Activated naive CD8-positive, alpha-beta T cell treated with anti-CD3 and anti-CD28 coated beads, Interleukin-2, amount 50 U/mL, for 16 hours (primary cell): ENCODE measurements around the gene CYTH4.

Source experiments
- DNase-seq: peaks from one replicate; pipeline ENCODE4 v3.0.0-alpha.2; 2020; ENCODE audit warnings: low read depth, low spot score

CYTH4 gene

GRCh38 chr22:37344735-37345449, 62.6 kb downstream of the CYTH4 start:
- DNase-seq, result no peak

- no peak for DNase-seq
Measured at GRCh38 chr22:37345863-37346504, 63.7 kb downstream of the CYTH4 start.

- no peak for DNase-seq
Measured at GRCh38 chr22:37346505-37346895, 64.2 kb downstream of the CYTH4 start.

GRCh38 chr22:37349043-37349814, 66.9 kb downstream of the CYTH4 start:
- DNase-seq, result no peak

GRCh38 chr22:37351232-37351631, 68.9 kb downstream of the CYTH4 start:
- DNase-seq, result no peak

- DNase-seq, result no peak
Measured at GRCh38 chr22:37352481-37352880, 70.2 kb downstream of the CYTH4 start.

GRCh38 chr22:37353839-37354238, 71.5 kb downstream of the CYTH4 start:
- no peak for DNase-seq

GRCh38 chr22:37354261-37354660, 72.0 kb downstream of the CYTH4 start:
- DNase-seq, result no peak

GRCh38 chr22:37354670-37355069, 72.4 kb downstream of the CYTH4 start:
- no peak for DNase-seq

GRCh38 chr22:37355174-37355573, 72.9 kb downstream of the CYTH4 start:
- DNase-seq, result no peak

GRCh38 chr22:37356922-37357321, 74.6 kb downstream of the CYTH4 start:
- no peak for DNase-seq

- DNase-seq, result no peak
Measured at GRCh38 chr22:37357446-37358075, 75.3 kb downstream of the CYTH4 start.

GRCh38 chr22:37358386-37358785, 76.1 kb downstream of the CYTH4 start:
- no peak for DNase-seq

GRCh38 chr22:37358917-37359316, 76.6 kb downstream of the CYTH4 start:
- DNase-seq, result no peak

GRCh38 chr22:37362621-37363020, 80.3 kb downstream of the CYTH4 start:
- no peak for DNase-seq

- no peak for DNase-seq
Measured at GRCh38 chr22:37363261-37363992, 81.1 kb downstream of the CYTH4 start.
